DMS 273 (cell line): ENCODE results near the gene PGS1.
A peak's percentile ranks its signal among the peaks of the same experiment; 100 is the strongest.

Experiments used
- DNase-seq: peaks from one replicate; lab custom pipeline; 2025; ENCODE audit not compliant: unreplicated experiment; lab: John Stamatoyannopoulos, UW

The PGS1 gene

GRCh38 chr17:78408476-78409050 lies 30.1 kb downstream of the PGS1 start:
- no peak for DNase-seq

- DNase-seq = peak; percentile 52
These were observed 30.9 kb downstream of the PGS1 start for GRCh38 chr17:78409191-78409928.

- DNase-seq = no peak
These were observed 32.9 kb downstream of the PGS1 start for GRCh38 chr17:78411241-78411857.

DNA sequence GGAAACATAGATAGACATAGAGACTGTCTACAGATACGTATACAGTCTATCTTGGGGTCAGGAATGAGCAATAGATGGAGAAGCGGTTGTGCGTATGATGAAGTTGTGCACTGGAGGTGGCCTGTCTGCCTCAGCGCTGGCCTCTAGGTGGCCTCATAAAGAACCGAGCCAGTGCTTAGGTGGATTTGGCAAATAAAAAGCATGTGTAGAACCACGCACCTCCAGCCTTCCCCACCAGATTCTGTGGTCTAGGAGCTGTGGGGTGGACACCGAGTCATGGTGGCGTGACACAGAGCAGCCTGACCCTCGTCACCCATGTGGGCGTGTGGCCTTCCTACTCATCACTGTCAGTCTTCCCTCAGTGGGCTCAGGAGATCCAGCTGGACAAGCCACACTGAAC lies 34.0 kb downstream of the PGS1 start:
- peak; percentile 42 for DNase-seq

DNA sequence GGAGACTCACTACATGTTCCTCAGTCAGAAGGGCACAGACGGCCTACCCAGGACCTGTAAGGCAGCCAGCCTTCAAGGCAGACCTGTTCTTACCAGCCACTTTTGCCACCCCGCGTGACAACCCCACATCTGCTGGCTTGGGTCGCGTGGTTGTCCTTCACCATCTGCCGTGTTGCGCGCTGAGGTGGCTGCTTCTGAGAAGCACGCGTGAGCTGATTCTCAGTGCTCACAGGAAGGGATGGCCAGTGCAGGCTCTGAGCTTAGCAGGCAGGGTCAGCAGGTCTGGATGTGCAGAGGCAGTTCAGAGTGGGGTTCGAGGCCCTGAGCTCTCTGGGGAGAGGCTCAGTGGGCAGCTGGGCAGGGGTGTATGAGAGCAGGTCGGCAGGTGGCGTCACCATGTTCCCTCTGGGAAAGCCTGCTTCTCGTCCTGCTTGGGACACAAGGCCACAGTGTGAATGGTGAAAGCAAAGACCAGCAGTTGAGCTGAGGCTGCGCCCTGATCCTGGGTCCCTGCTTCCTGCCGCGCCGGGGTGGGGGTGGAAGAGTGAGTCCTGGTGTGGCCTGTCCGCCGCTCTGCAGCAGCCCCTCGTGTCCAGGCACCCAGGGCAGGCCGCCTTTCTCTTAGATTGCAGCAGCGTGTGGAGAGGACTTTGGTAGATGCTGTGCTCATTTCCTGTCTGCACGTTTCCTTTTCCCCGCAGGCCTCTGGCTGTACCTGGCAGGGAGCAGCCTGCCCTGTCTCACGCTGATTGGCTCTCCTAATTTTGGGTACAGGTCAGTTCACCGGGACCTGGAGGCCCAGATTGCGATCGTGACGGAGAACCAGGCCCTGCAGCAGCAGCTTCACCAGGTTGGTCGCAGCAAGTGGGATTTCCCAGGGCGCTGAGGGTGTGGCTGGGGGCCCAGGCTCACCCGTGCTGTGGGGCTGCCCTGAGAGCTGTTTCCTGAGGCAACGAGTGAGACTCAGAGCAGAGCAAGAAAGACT lies 36.0 kb downstream of the PGS1 start:
- DNase-seq = peak; percentile 28

- no peak for DNase-seq
These were observed 37.6 kb downstream of the PGS1 start for GRCh38 chr17:78415821-78416711.

- DNase-seq = no peak
These were observed 38.5 kb downstream of the PGS1 start for GRCh38 chr17:78416791-78417530.

DNA sequence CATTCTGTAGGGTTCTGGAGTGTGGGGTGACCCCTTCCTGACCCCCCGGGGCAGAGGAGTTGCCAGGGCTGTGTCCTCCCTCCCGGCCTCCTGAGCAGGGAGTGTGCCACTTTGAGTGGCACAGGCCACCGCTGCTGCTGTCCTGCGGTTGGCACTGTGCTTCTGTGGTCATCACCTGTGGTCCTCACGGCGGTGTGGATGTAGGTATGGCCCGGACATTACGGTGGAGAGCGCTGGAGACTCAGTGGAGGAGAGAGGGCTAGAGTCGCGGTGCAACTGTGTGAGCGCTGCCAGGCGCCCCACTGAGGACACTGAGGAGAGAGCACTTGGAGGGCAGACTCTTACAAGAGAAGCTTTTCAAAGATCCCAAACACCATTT lies 39.1 kb downstream of the PGS1 start:
- no peak for DNase-seq

DNA sequence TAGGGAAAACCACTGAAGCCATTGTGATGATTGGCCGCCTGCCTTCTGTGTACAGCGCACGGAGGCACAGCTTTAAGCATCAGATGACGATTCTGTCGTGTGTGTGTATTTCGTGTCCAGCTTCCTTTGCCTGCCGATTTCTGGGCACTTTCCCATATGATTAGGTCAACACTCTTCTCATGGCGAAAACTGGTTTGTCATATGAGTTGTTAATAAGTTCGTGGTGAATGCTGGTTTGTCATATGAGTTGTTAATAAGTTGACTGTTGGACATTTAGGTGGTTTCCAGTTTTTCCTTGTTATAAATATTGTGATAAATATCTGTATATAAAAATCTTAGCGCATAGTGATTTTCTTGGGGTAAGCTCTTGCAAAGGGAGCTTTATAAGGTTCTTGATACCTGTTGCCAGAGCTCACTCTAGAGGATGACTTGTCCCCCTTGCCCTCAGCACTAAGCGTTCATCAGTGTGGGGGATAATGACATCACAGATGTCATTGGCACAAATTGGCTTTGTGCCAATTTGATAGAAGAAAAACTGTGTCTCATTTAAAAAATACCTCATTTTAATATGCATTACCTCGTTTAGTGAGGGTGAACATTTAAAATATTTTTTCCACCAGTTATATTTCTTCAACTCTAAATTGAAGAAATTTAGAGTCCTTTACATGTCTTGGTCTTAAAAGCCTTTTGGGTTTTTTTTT lies 40.0 kb downstream of the PGS1 start:
- peak; percentile 36 for DNase-seq

- DNase-seq = peak; percentile 57
These were observed 41.7 kb downstream of the PGS1 start for GRCh38 chr17:78419970-78420815.

DNA sequence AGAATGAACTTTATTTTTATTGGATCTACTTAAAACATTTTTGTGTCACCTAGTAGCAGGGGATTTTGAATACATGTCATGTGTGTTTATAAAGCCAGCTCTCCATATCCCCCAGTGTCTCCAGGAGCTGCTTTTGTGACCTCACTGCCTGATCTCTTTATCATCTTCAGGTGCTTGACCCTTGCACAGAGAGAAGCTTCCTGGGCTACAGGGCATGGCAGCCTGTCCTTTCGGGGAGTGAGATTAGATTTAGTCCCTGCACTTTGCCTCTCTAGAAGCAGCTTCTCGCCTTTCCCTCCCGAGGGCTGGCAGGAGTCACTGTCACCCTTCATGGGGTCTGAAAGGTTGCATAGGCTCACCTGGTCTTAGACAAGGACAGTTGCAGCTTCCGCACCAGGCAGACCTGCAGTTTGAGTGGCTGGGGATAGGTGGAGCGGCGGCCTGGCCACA lies 42.7 kb downstream of the PGS1 start:
- no peak for DNase-seq

DNA sequence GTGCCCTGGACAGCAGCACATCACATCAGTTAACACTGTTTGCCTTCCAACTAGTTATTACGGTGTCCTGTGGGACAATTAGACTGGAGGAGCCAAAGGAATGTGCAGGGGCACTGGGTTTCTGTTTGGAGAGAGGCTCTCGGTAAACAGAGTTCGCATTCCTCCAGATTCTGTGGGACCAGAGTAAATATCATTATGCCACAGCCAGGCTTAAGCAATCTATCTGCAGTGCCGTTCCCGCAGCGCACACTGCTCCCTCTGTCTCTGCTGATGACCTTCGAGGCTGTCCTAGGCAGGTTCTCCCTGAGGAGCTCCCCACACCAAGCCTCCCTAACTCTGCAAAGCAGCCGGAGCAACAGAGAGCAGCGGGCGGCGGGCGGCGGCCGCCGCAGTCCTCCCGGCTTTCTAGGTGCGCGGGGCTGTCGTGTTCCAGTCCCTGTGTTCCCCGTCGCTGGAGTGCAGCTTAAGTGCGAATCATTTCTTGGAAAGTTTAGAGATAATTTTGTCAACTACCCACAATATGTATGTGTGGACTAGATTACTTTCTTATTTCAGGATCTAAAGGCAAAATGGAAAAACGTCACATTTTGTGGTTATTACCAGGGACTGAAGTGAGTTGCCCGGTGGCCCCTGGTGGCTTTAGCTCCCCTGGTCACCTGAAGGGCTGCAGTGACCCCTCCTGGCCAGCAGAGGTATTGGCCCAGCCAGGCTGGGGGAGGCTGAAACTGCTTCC lies 43.3 kb downstream of the PGS1 start:
- DNase-seq = peak; percentile 81

GRCh38 chr17:78422267-78422605 lies 43.8 kb downstream of the PGS1 start:
- no peak for DNase-seq

DNA sequence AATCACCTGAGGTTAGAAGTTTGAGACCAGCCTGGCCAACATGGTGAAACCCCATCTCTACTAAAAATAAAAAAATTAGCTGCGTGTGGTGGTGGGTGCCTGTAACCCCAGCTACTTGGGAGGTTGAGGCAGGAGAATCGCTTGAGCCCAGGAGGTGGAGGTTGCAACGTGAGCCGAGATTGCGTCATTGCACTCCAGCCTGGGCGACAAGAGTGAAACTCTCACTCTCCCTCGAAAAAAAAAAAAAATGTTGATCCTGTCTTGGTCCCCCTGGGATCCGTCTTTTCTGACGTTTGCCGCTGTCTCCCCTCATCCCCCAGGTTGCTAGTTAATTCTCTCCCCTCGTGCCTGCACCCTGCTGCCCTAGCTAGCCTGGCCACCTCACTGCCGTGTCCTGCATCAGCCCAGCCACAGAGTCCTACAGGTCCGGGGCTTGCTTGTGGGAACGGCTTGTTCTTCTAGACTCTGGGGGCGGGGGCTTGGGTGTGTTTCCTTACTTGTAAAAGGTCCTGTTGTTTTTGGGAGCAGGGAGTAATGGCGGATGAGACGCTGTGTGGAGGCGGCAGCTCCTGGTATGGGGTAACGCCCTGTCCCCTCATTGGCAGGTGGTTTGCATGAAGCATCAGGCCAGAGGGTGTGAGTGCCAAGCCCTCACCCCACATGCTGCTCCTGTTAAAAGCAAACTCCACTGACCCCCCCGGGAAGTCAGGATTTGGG lies 44.6 kb downstream of the PGS1 start:
- DNase-seq = no peak

GRCh38 chr17:78423961-78424675 lies 45.7 kb downstream of the PGS1 start:
- no peak for DNase-seq

DNA sequence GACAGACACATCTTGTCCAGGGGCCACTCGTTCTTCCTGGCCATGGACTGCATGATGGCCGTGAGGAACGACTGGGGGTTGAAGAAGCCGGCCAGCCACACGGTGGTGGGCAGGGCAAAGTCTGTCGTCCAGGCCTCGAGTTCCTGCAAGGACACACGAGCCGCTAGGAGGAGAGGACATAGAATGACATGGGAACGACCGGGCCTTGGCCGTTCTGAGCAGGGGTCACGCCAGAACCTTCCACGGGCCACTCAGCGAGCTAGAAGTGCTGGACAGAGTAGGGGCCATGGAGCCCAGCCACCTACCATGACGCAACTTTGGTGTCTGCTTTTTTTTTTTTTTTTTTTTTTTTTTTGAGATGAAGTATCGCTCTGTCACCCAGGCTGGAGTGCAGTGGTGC lies 47.0 kb downstream of the PGS1 start:
- DNase-seq = no peak
